ENCODE results near the gene AGBL1.

DNA sequence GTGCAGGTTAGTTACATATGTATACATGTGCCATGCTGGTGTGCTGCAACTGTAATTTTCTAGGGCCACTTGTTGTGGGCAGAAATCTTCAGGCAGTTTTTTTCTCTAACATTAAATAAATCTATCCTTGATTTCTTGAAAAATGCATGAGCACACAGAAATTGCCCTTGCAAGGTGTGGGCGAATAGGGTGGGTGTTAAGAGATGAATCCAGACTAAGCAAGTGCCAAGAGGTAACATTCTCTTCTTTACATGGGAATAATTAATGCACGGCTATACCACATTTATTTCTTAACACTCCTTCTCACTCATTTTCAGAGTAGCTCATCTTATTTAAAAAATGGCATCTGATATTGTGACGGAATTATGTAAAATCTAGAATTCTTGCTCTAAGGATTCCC, 719.6 kb downstream of the AGBL1 start:
- TF ChIP-seq CTCF (IDR thresholded peaks at IDR 0.05): no peak
- TF ChIP-seq, protein P1, sequence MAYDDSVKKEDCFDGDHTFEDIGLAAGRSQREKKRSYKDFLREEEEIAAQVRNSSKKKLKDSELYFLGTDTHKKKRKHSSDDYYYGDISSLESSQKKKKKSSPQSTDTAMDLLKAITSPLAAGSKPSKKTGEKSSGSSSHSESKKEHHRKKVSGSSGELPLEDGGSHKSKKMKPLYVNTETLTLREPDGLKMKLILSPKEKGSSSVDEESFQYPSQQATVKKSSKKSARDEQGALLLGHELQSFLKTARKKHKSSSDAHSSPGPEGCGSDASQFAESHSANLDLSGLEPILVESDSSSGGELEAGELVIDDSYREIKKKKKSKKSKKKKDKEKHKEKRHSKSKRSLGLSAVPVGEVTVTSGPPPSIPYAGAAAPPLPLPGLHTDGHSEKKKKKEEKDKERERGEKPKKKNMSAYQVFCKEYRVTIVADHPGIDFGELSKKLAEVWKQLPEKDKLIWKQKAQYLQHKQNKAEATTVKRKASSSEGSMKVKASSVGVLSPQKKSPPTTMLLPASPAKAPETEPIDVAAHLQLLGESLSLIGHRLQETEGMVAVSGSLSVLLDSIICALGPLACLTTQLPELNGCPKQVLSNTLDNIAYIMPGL (CRISPR knock-in tag; IDR thresholded peaks at IDR 0.05; ENCODE audit: borderline replicate concordance): no peak
- TF ChIP-seq MAX (IDR thresholded peaks at IDR 0.05): no peak
- no peak for TF ChIP-seq FOSL2 (IDR thresholded peaks at IDR 0.05)
- TF ChIP-seq FOSL2 (CRISPR knock-in tag; IDR thresholded peaks at IDR 0.05): no peak
- TF ChIP-seq POLR2AphosphoS2 (conservative IDR thresholded peaks at IDR 0.05; ENCODE audit: low read length): no peak
- no peak for TF ChIP-seq HDAC2 (IDR thresholded peaks at IDR 0.05)
- TF ChIP-seq, protein P2, sequence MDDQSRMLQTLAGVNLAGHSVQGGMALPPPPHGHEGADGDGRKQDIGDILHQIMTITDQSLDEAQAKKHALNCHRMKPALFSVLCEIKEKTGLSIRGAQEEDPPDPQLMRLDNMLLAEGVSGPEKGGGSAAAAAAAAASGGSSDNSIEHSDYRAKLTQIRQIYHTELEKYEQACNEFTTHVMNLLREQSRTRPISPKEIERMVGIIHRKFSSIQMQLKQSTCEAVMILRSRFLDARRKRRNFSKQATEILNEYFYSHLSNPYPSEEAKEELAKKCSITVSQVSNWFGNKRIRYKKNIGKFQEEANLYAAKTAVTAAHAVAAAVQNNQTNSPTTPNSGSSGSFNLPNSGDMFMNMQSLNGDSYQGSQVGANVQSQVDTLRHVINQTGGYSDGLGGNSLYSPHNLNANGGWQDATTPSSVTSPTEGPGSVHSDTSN (IDR thresholded peaks at IDR 0.05): no peak
- no peak for TF ChIP-seq MAFK (IDR thresholded peaks at IDR 0.05; ENCODE audit: partially characterized antibody)
- no peak for TF ChIP-seq RNF2 (IDR thresholded peaks at IDR 0.05; ENCODE audit: borderline replicate concordance, low read depth)
- no peak for TF ChIP-seq RFX5 (IDR thresholded peaks at IDR 0.05)
- TF ChIP-seq EP300 (IDR thresholded peaks at IDR 0.05): no peak

Measured in A549 (cell line).